Astrocyte (in vitro differentiated cells and primary cell): ENCODE results near the gene AP4B1. TPM values are rescaled to one million over a fixed set of nuclear protein-coding genes. Genes with fewer than 3 reads are reported as not detected.

ENCODE experiments used
- DNase-seq: peaks from one replicate; pipeline ENCODE4 v3.0.0-alpha.2; 2010; ENCODE audit warnings: low read depth
- FAIRE-seq: peaks from 2 replicates; lab custom pipeline; 2011; peaks lifted over from hg19 to GRCh38; lab: Jason Lieb, UNC
- H2AFZ ChIP-seq: 2 replicates; pipeline ENCODE4 v1.6.0; 2012; ENCODE audit warnings: low read depth, low read length, inconsistent platforms
- H3K27ac ChIP-seq: 2 replicates; pipeline ENCODE4 v1.5.1; 2011; ENCODE audit warnings: low read depth, low read length, inconsistent platforms
- H3K27me3 ChIP-seq: 2 replicates; pipeline ENCODE4 v1.6.0; 2011; ENCODE audit warnings: low read length, inconsistent platforms; ENCODE audit not compliant: insufficient read depth
- H3K36me3 ChIP-seq: 2 replicates; pipeline ENCODE4 v1.5.1; 2011; ENCODE audit warnings: low read length, inconsistent platforms; ENCODE audit not compliant: insufficient read depth
- H3K4me1 ChIP-seq: 2 replicates; pipeline ENCODE4 v1.5.1; 2011; ENCODE audit warnings: low read length, inconsistent platforms; ENCODE audit not compliant: insufficient read depth
- H3K4me2 ChIP-seq: 2 replicates; pipeline ENCODE4 v1.6.0; 2012; ENCODE audit warnings: low read length, inconsistent platforms
- H3K4me3 ChIP-seq: 2 replicates; pipeline ENCODE4 v1.5.1; 2011; ENCODE audit warnings: low read depth, mild to moderate bottlenecking, low read length, inconsistent platforms; ENCODE audit not compliant: insufficient read depth
- H3K79me2 ChIP-seq: 2 replicates; pipeline ENCODE4 v1.6.0; 2012; ENCODE audit warnings: mild to moderate bottlenecking, low read length, inconsistent platforms; ENCODE audit not compliant: insufficient read depth
- H3K9ac ChIP-seq: 2 replicates; pipeline ENCODE4 v1.6.0; 2012; ENCODE audit warnings: mild to moderate bottlenecking, low read length, inconsistent platforms
- H3K9me3 ChIP-seq: 2 replicates; pipeline ENCODE4 v1.5.1; 2012; ENCODE audit warnings: low read depth, mild to moderate bottlenecking, low read length, inconsistent platforms; ENCODE audit not compliant: insufficient read depth
- H4K20me1 ChIP-seq: 2 replicates; pipeline ENCODE4 v1.6.0; 2012; ENCODE audit warnings: low read length, inconsistent platforms; ENCODE audit not compliant: insufficient read depth
- H3K27ac Mint-ChIP-seq: one replicate; pipeline ENCODE4 v1.8.0; 2021; ENCODE audit warnings: mild to moderate bottlenecking, mixed read lengths; ENCODE audit not compliant: unreplicated experiment
- H3K27me3 Mint-ChIP-seq: one replicate; pipeline ENCODE4 v1.8.0; 2021; ENCODE audit warnings: low read depth, mixed read lengths; ENCODE audit not compliant: unreplicated experiment
- H3K36me3 Mint-ChIP-seq: one replicate; pipeline ENCODE4 v1.8.0; 2021; ENCODE audit warnings: low read depth, mixed read lengths; ENCODE audit not compliant: unreplicated experiment
- H3K4me1 Mint-ChIP-seq: one replicate; pipeline ENCODE4 v1.8.0; 2021; ENCODE audit warnings: low read depth, mixed read lengths; ENCODE audit not compliant: unreplicated experiment
- H3K4me3 Mint-ChIP-seq: one replicate; pipeline ENCODE4 v1.8.0; 2021; ENCODE audit warnings: mild to moderate bottlenecking, moderate library complexity, mixed read lengths; ENCODE audit not compliant: unreplicated experiment
- H3K9me3 Mint-ChIP-seq: one replicate; pipeline ENCODE4 v1.8.0; 2021; ENCODE audit warnings: mild to moderate bottlenecking, mixed read lengths; ENCODE audit not compliant: unreplicated experiment
- CTCF ChIP-seq: IDR thresholded peaks from 2 replicates; pipeline ENCODE4 v1.5.1; 2011; ENCODE audit warnings: low read depth, mild to moderate bottlenecking, inconsistent platforms, low read length, moderate library complexity; ENCODE audit not compliant: insufficient read depth
- EZH2 ChIP-seq: IDR thresholded peaks from 2 replicates; pipeline ENCODE4 v1.6.1; 2012; ENCODE audit warnings: mild to moderate bottlenecking, low read length, inconsistent platforms; ENCODE audit not compliant: insufficient read depth
- total RNA-seq: library from RNA; stranded (reverse); gene quantifications from 2 replicates; pipeline ENCODE4 v1.2.1, GENCODE V29; 2021

The AP4B1 gene
- total RNA-seq, 1 donor from 2014 or later, result 14.9 TPM

- no peak for DNase-seq
- FAIRE-seq, result no peak
- no peak overlapping the region for H2AFZ ChIP-seq
- TF ChIP-seq CTCF (no peak), EZH2 (no peak)
- H3K4me1 Mint-ChIP-seq, result peaks cover 24% of the 10 kb centered on the region
- no peaks in the 10 kb centered on the region for H3K36me3 ChIP-seq
- no peak overlapping the region for H3K4me3 ChIP-seq
- no peaks in the 10 kb centered on the region for H3K27me3 ChIP-seq
- H3K27me3 Mint-ChIP-seq, result no peaks in the 10 kb centered on the region
- no peak overlapping the region for H3K9ac ChIP-seq
- no peaks in the 10 kb centered on the region for H3K9me3 Mint-ChIP-seq
- no peak overlapping the region for H3K27ac ChIP-seq
- H4K20me1 ChIP-seq, result no peaks in the 10 kb centered on the region
- H3K9me3 ChIP-seq, result no peaks in the 10 kb centered on the region
- peaks cover 16% of the 10 kb centered on the region for H3K4me1 ChIP-seq
- no peak overlapping the region for H3K27ac Mint-ChIP-seq
- H3K36me3 Mint-ChIP-seq, result peaks cover 2% of the 10 kb centered on the region
- H3K4me3 Mint-ChIP-seq, result no peak overlapping the region
- H3K4me2 ChIP-seq, result no peak overlapping the region
- no peaks in the 10 kb centered on the region for H3K79me2 ChIP-seq
These were observed 46.8 kb downstream of the AP4B1 start for GRCh38 chr1:113857776-113858175.

- H3K27me3 ChIP-seq, result no peaks in the 10 kb centered on the region
- no peak overlapping the region for H3K4me2 ChIP-seq
- no peaks in the 10 kb centered on the region for H3K36me3 ChIP-seq
- no peak overlapping the region for H3K4me3 Mint-ChIP-seq
- no peak for TF ChIP-seq EZH2
- H3K9me3 ChIP-seq, result no peaks in the 10 kb centered on the region
- no peak overlapping the region for H3K27ac ChIP-seq
- H3K9me3 Mint-ChIP-seq, result no peaks in the 10 kb centered on the region
- peaks cover 24% of the 10 kb centered on the region for H3K4me1 Mint-ChIP-seq
- peaks cover 2% of the 10 kb centered on the region for H3K36me3 Mint-ChIP-seq
- FAIRE-seq (no peak), DNase-seq (no peak)
- H3K4me3 ChIP-seq, result no peak overlapping the region
- H3K27ac Mint-ChIP-seq, result no peak overlapping the region
- peaks cover 16% of the 10 kb centered on the region for H3K4me1 ChIP-seq
- no peak overlapping the region for H2AFZ ChIP-seq
- H3K27me3 Mint-ChIP-seq, result no peaks in the 10 kb centered on the region
- H3K9ac ChIP-seq, result no peak overlapping the region
- H3K79me2 ChIP-seq, result no peaks in the 10 kb centered on the region
- H4K20me1 ChIP-seq, result no peaks in the 10 kb centered on the region
These were observed 48.2 kb downstream of the AP4B1 start for GRCh38 chr1:113856401-113856790.

- no peak for FAIRE-seq
- no peak overlapping the region for H2AFZ ChIP-seq
- no peaks in the 10 kb centered on the region for H3K27me3 Mint-ChIP-seq
These were observed 48.8 kb downstream of the AP4B1 start for GRCh38 chr1:113855630-113856400.

More at GRCh38 chr1:113855630-113856400, 48.8 kb downstream of the AP4B1 start:
- Histone ChIP-seq H3K36me3 (no peaks in the 10 kb centered on the region), H3K4me1 (peaks cover 10% of the 10 kb centered on the region), H3K79me2 (no peaks in the 10 kb centered on the region), H3K27me3 (no peaks in the 10 kb centered on the region), H4K20me1 (no peaks in the 10 kb centered on the region), H3K27ac (no peak overlapping the region), H3K9ac (no peak overlapping the region), H3K4me3 (no peak overlapping the region), H3K9me3 (no peaks in the 10 kb centered on the region), H3K4me2 (no peak overlapping the region)
- Mint-ChIP-seq H3K9me3 (no peaks in the 10 kb centered on the region), H3K4me3 (no peak overlapping the region), H3K27ac (no peak overlapping the region), H3K4me1 (peaks cover 20% of the 10 kb centered on the region), H3K36me3 (peaks cover 2% of the 10 kb centered on the region)
- no peak for DNase-seq
- TF ChIP-seq CTCF (no peak), EZH2 (no peak)
